Measurements from ENCODE around the gene PKIG.

DNA sequence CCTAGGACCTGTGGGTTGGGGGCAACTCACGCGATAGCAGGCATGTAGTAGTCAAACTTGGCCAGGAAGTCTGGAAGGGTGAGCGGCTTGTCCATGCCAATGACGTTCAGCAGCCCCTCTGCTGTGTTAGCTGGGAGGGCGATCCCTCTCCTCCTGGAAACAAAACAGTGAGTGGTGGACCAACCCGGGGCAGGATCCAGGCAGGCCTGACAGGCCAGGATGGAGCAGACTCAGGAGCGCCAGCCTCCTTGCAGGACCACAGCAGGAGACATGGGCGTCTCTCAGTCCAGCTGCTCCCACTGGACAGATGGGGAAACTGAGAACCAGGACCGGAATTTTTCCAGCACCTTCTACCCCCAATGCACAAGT is 46.6 kb downstream of the PKIG start:
- TF ChIP-seq CTCF (optimal IDR thresholded peaks at IDR 0.05 in 1 of 3, IDR thresholded peaks at IDR 0.05 in 1 of 3, conservative IDR thresholded peaks at IDR 0.05 in 1 of 3; ENCODE audit: extremely low read depth in 1 of 3, insufficient read depth in 2 of 3, low read length in 3 of 3): no peak
- no peak for TF ChIP-seq EZH2 (IDR thresholded peaks at IDR 0.05; ENCODE audit: low read length)
